Adrenal gland (tissue), 12 donors: ENCODE measurements around the gene PRXL2A. TPM values are rescaled to one million over a fixed set of nuclear protein-coding genes. Genes with fewer than 3 reads are reported as not detected.

Experiments
- DNase-seq, 7 donors: peaks; one replicate each; pipeline ENCODE4 v3.0.0-alpha.2; 2019 to 2020
- H3K27ac ChIP-seq, 5 donors: fragments of 200-600 bp; sonication (generic) in 4 of 5; 1 replicate in 3 of 5; 2 replicates in 2 of 5; pipeline versions ENCODE4 v1.5.1 to v1.8.0; 2016 to 2020; ENCODE audit warnings: mild to moderate bottlenecking in 1 of 5
- H3K27me3 ChIP-seq: fragments of 200-600 bp; 2 replicates; pipeline ENCODE4 v1.8.0; 2021
- H3K36me3 ChIP-seq, 2 donors: fragments of 200-600 bp; replicated peaks in 1 of 2; 1 replicate in 1 of 2; 2 replicates in 1 of 2; pipeline versions ENCODE4 v1.5.1 to v1.8.0; 2018 to 2022
- H3K4me1 ChIP-seq, 2 donors: fragments of 200-600 bp; replicated peaks in 1 of 2; 1 replicate in 1 of 2; 2 replicates in 1 of 2; pipeline versions ENCODE4 v1.5.1 to v1.8.0; 2018 to 2021
- H3K4me3 ChIP-seq, 4 donors: fragments of 200-600 bp; sonication (generic) in 3 of 4; one replicate each; pipeline ENCODE4 v1.5.1; 2016 to 2018
- H3K9me3 ChIP-seq, 3 donors: fragments of 200-600 bp; sonication (generic) in 1 of 3; replicated peaks in 1 of 3; 1 replicate in 2 of 3; 2 replicates in 1 of 3; pipeline versions ENCODE4 v1.5.1 to v1.8.0; 2016 to 2021
- CTCF ChIP-seq, 6 experiments: fragments of 450-650 bp in 4 of 6; fragments of 200-600 bp in 2 of 6; sonication (generic) in 1 of 6; IDR thresholded peaks; 1 replicate in 5 of 6; 2 replicates in 1 of 6; pipeline versions ENCODE4 v1.5.1 to v1.8.0; 2016 to 2021; ENCODE audit warnings: antibody characterized with exemption in 6 of 6, mild to moderate bottlenecking in 2 of 6, moderate library complexity in 1 of 6
- POLR2A ChIP-seq, 2 donors: fragments of 450-650 bp; IDR thresholded peaks; one replicate each; pipeline ENCODE4 v1.6.1; 2017; ENCODE audit warnings: antibody characterized with exemption in 2 of 2, mild to moderate bottlenecking in 2 of 2, moderate library complexity in 1 of 2
- WGBS, 4 donors: extraction: QIAGEN DNeasy Blood & Tissue Kit in 2 of 4; methylation state at CpG; one replicate each; pipeline versions ENCODE4 v1.1.5 to v1.1.7; 2013 to 2017; 5-methylcytosine and 5-hydroxymethylcytosine counted together
- intact Hi-C, 2 donors: fragments of 100-400 bp; cut with DNase I; formaldehyde crosslinking; loops; one replicate each; pipeline versions ENCODE4 v1.14.1 to v1.15.0; 2022 to 2023
- polyA plus RNA-seq, 3 donors: library from polyadenylated mRNA; stranded (reverse); fragments of 200-250 nt in 2 of 3; fragments of 350-450 nt in 1 of 3; fragmentation: Illumina TruSeq in 1 of 3; extraction: RNeasy Lipid Tissue Mini Kit (QIAGEN cat#74804) in 1 of 3; gene quantifications; one replicate each; pipeline ENCODE4 v1.2.3, GENCODE V29; 2013 to 2014
- total RNA-seq, 9 donors: library from RNA; depleted of rRNA in 4 of 9; stranded (reverse); fragments of >200 nt in 4 of 9; fragments of 120-200 nt in 1 of 9; fragmentation: NEBNext Ultra II Directional in 1 of 9; extraction: Animal tissue kit (Norgen Biotek cat#: 25700) in 1 of 9; gene quantifications; one replicate each; pipeline versions ENCODE4 v1.1.0 to v1.2.4, GENCODE V29; 2013 to 2023
- donor health status: healthy with polysubstance abuse.
- donor health status: Bipolar disorder and iron deficiency.
- donor health status: DM: yes; HTN: yes; CAD: no.
- donor health status: DM: no; HTN: no; CAD: no.
- donor health status: DM: no; HTN: no; CAD: no.
- donor health status: DM: yes; HTN: yes; CAD: no.

The PRXL2A gene
- total and polyA plus RNA-seq, 12 donors: 12.7 to 140 (median 29.9) TPM

DNA sequence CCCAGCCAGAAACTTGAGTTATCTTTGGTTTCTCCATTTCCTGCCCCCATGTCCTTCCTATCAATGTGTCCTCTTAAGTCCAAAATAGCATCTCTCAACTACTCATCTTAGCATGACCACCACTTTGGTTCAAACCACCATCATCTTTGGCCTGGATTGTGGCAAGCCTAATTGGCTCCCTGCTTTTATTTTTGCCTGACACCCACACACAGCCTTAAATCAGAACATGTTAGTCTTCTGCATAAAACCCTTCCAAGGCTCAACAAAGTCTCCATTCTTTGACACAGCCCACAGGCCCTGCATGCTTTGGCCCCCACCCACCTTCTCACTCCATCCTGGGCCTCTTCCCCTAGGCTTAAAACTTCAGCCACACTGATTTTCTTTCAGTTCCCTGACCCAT lies 43.7 kb downstream of the PRXL2A start:
- Histone ChIP-seq H3K27ac (no peak overlapping the region), H3K4me3 (no peak overlapping the region), H3K4me1 (peaks cover 6 to 21% of the 10 kb centered on the region in 2 donors)

DNA sequence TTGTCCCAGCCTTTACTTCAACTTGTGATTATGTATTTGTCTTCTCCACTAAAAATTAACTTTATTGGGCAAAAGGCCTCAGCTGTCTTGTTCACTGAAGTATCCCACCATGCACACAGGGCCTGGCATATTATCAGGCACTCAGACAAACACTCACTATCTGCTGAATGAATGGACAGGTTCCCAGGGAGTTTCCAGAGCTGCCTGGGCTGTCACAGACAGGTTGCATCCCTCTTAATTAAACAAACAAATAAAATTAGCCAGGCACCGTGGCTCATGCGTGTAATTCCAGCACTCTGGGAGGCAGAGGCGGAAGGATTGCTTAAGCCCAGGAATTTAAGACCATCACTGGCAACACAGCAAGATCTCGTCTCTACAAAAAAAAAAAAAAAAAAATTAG lies 44.3 kb downstream of the PRXL2A start:
- Histone ChIP-seq H3K27me3 (no peaks in the 10 kb centered on the region), H3K27ac (no peak overlapping the region), H3K9me3 (no peaks in the 10 kb centered on the region), H3K36me3 (no peaks in the 10 kb centered on the region), H3K4me1 (peaks cover 6 to 21% of the 10 kb centered on the region in 2 donors), H3K4me3 (no peak overlapping the region)
- TF ChIP-seq CTCF (IDR thresholded peaks at IDR 0.05) (no peak), POLR2A (IDR thresholded peaks at IDR 0.05) (no peak)
- WGBS, 4 donors: 76 to 91% (median 81%) methylated on average over 4 of the region's 4 CpGs
- intact Hi-C loops: no loop called here
- no peak for DNase-seq

More for the DNA sequence above, 43.7 kb downstream of the PRXL2A start:
- H3K9me3 ChIP-seq: no peaks in the 10 kb centered on the region
- no peak for DNase-seq
- intact Hi-C loops: no loop called here
- H3K36me3 ChIP-seq: no peaks in the 10 kb centered on the region
- TF ChIP-seq CTCF (IDR thresholded peaks at IDR 0.05): no peak
- no peak for TF ChIP-seq POLR2A (IDR thresholded peaks at IDR 0.05)
- H3K27me3 ChIP-seq: no peaks in the 10 kb centered on the region

DNA sequence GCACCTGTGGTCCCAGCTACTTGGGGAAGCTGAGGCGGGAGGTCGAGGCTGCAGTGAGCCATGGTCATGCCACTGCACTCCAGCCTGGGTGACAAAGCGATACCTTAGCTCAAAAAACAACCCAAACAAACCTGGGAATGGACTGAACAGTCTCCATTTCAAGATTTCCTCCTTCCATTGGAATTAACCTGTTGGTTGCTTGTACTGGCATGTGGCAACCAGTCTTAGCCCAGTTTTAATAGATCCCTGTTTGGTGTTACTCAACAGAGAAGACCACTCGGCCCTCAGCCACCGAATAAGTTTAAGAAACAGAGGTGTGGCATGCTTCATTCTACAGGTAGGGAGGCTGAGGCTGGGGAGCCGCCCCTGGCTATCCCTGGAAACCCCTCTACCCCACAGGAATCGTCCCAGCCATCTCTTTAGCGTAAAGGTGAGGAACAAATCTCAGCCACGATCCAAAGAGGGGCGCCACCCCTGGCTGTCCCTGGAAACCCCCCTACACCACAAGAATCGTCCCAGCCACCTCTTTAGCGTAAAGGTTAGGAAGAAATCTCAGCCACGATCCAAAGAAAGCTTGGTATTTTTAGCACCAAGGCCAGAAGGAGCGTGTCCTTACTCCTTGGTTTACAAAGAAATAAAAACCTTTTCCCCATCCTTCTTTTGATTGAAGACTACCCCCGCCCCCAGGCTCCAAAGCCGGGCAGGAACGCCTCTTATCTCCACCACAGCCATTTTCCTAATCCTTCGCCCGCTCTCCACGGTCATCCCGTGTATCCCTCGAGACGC lies 44.9 kb downstream of the PRXL2A start:
- Histone ChIP-seq H3K27ac (peak overlapping the region; percentile 57 to 98 (median 75)), H3K36me3 (no peaks in the 10 kb centered on the region), H3K9me3 (no peaks in the 10 kb centered on the region), H3K4me3 (peak overlapping the region in 1 of 4 donors; percentile 48), H3K27me3 (no peaks in the 10 kb centered on the region), H3K4me1 (peaks cover 6 to 21% of the 10 kb centered on the region in 2 donors)
- WGBS, 4 donors: 21 to 31% (median 28%) methylated on average over 17 to 23 of the region's 23 CpGs
- TF ChIP-seq POLR2A (IDR thresholded peaks at IDR 0.05): no peak
- no peak for TF ChIP-seq CTCF (IDR thresholded peaks at IDR 0.05)
- DNase-seq: no peak
- intact Hi-C loops: no loop called here

DNA sequence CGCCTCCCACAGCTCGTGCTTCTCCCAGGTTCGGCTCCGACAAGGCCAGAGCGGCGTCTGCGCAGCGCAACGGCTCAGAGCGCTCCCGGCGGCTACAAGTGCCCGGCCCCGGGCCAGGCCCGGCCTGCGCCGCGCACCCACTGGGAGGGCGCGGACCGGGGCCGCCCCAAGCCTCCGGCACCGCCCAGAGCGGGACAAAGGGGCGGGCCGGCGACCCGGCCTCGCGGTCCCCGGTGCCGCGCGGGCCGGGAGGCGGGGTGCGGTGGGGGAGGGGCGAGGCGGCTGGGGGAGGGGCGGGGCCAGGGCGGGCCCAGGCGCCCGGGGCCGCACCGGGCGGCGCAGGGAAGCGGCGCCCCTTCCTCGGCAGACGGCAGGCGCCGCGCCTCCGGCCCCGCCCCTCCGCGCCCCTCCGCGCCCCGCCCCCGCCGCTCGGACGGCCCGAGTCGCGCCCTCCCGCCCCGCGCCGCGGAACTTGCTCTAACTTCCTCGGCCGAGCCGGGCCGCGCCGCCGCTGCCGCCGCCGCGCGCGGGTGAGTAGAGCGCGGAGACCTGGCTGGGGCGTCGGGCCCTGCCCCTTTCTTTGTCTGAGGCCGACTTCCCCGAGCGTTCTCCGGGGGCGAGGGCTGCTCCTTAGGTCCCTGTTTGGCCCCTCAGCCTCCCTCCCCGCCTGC lies 45.6 kb downstream of the PRXL2A start, which contains the start of gene TSPAN14:
TSPAN14 (plus strand) TSS at position 469 of the 671 bp plus-strand sequence. CDS start 34,924 bp downstream, outside the sequence.
- WGBS, 4 donors: 0 to 1% (median 0%) methylated on average over 9 to 95 of the region's 97 CpGs

More for the DNA sequence above, 45.6 kb downstream of the PRXL2A start, which contains the start of gene TSPAN14:
- H3K27me3 ChIP-seq: no peaks in the 10 kb centered on the region
- no peaks in the 10 kb centered on the region for H3K36me3 ChIP-seq
- DNase-seq: peak; percentile 86 to 92 (median 90)
- H3K27ac ChIP-seq: peak within 1 kb of the TSS; percentile 72 to 98 (median 90)
- TF ChIP-seq POLR2A (IDR thresholded peaks at IDR 0.05) (peak; percentile 55 to 60), CTCF (IDR thresholded peaks at IDR 0.05) (no peak)
- no peaks in the 10 kb centered on the region for H3K9me3 ChIP-seq
- H3K4me3 ChIP-seq: peak within 1 kb of the TSS; percentile 67 to 95 (median 74)
- H3K4me1 ChIP-seq: peaks cover 6 to 27% of the 10 kb centered on the region in 2 donors
- intact Hi-C loops: no loop called here
